H1 (cell line): ENCODE data around the gene SMTNL2. TPM values are rescaled to one million over a fixed set of nuclear protein-coding genes. Genes with fewer than 3 reads are reported as not detected.

Source experiments
- CTCF ChIA-PET: fragments of 300-600 bp; sonication (Branson Sonifier 250); formaldehyde crosslinking; loops from one replicate; lab custom pipeline; 2021; ENCODE audit not compliant: partially characterized antibody; lab: Charles Lee
- POLR2A ChIA-PET: fragments of 300-600 bp; sonication (Branson Sonifier 250); formaldehyde crosslinking; loops from one replicate; lab custom pipeline; 2021; ENCODE audit warnings: inconsistent platforms; ENCODE audit not compliant: partially characterized antibody; lab: Charles Lee
- DNase-seq, 2 experiments: peaks; one replicate each; pipeline versions ENCODE4 v3.0.0 to v3.0.0-alpha.2; 2010 to 2022; ENCODE audit warnings: low spot score in 2 of 2, low read depth in 1 of 2, mixed read lengths in 1 of 2
- FAIRE-seq: peaks from 2 replicates; lab custom pipeline; 2011; peaks lifted over from hg19 to GRCh38; lab: Jason Lieb, UNC
- H2AFZ ChIP-seq: 2 replicates; pipeline ENCODE4 v1.8.1; 2012; ENCODE audit warnings: low read length, inconsistent platforms
- H2AK5ac ChIP-seq: 2 replicates; pipeline ENCODE4 v1.6.1; 2013; ENCODE audit warnings: low read depth, low read length
- H2BK120ac ChIP-seq: replicated peaks from 2 replicates; pipeline ENCODE3; 2013; ENCODE audit warnings: low read depth, low read length, inconsistent platforms
- H2BK12ac ChIP-seq: 2 replicates; pipeline ENCODE4 v1.6.1; 2013; ENCODE audit warnings: low read depth, low read length
- H2BK15ac ChIP-seq: 2 replicates; pipeline ENCODE4 v1.6.1; 2013; ENCODE audit warnings: low read length
- H2BK20ac ChIP-seq: 2 replicates; pipeline ENCODE4 v1.6.1; 2013; ENCODE audit warnings: low read length
- H2BK5ac ChIP-seq: 2 replicates; pipeline ENCODE4 v1.6.1; 2013; ENCODE audit warnings: low read depth, low read length
- H3K14ac ChIP-seq: 2 replicates; pipeline ENCODE4 v1.6.1; 2013; ENCODE audit warnings: inconsistent platforms; ENCODE audit not compliant: insufficient read length
- H3K18ac ChIP-seq: 2 replicates; pipeline ENCODE4 v1.6.1; 2013; ENCODE audit warnings: low read length; ENCODE audit errors: extremely low read depth
- H3K23ac ChIP-seq: 2 replicates; pipeline ENCODE4 v1.6.1; 2013; ENCODE audit warnings: inconsistent platforms; ENCODE audit not compliant: insufficient read length
- H3K23me2 ChIP-seq: 2 replicates; pipeline ENCODE4 v1.6.1; 2013; ENCODE audit warnings: low read depth, low read length
- H3K27ac ChIP-seq: 2 replicates; pipeline ENCODE4 v1.6.1; 2011; ENCODE audit warnings: low read depth, low read length, inconsistent platforms
- H3K27me3 ChIP-seq, 4 experiments: replicated peaks in 1 of 4; 1 replicate in 1 of 4; 2 replicates in 3 of 4; pipeline versions ENCODE4 v1.6.1 to v1.8.1; 2011 to 2013; ENCODE audit warnings: low read length in 3 of 4, mild to moderate bottlenecking in 3 of 4, inconsistent platforms in 2 of 4, mixed read lengths in 2 of 4, moderate library complexity in 1 of 4; ENCODE audit not compliant: control insufficient read depth in 3 of 4, insufficient read depth in 3 of 4; ENCODE audit errors: extremely low read depth in 1 of 4
- H3K36me3 ChIP-seq, 4 experiments: 2 replicates each; pipeline versions ENCODE4 v1.6.1 to v1.8.1; 2011 to 2013; ENCODE audit warnings: mild to moderate bottlenecking in 4 of 4, low read length in 3 of 4, moderate library complexity in 2 of 4, control low read depth in 1 of 4, inconsistent platforms in 1 of 4; ENCODE audit not compliant: insufficient read depth in 4 of 4, control insufficient read depth in 2 of 4
- H3K4ac ChIP-seq: replicated peaks from 2 replicates; pipeline ENCODE3; 2013; ENCODE audit warnings: low read length, low read depth, mixed read lengths, inconsistent platforms; ENCODE audit not compliant: insufficient read length
- H3K4me1 ChIP-seq, 4 experiments: replicated peaks in 1 of 4; 1 replicate in 1 of 4; 2 replicates in 3 of 4; pipeline versions ENCODE4 v1.6.1 to v1.8.1; 2011 to 2013; ENCODE audit warnings: low read length in 3 of 4, inconsistent platforms in 2 of 4, mixed read lengths in 1 of 4; ENCODE audit not compliant: insufficient read depth in 4 of 4, control insufficient read depth in 3 of 4
- H3K4me2 ChIP-seq, 2 experiments: 2 replicates each; pipeline versions ENCODE4 v1.6.1 to v1.8.1; 2011 to 2013; ENCODE audit warnings: low read depth in 2 of 2, low read length in 2 of 2, control low read depth in 1 of 2, inconsistent platforms in 1 of 2, mild to moderate bottlenecking in 1 of 2; ENCODE audit not compliant: insufficient read depth in 1 of 2
- H3K4me3 ChIP-seq, 4 experiments: fragments of 200-600, 300-600 bp in 1 of 4; sonication (generic), shearing (Covaris generic), sonication (Bioruptor Twin) in 1 of 4; 2 replicates each; pipeline versions ENCODE4 v1.5.1 to v1.8.1; 2011 to 2016; ENCODE audit warnings: low read length in 4 of 4, low read depth in 3 of 4, control low read depth in 2 of 4, inconsistent platforms in 2 of 4, mild to moderate bottlenecking in 2 of 4, mixed read lengths in 1 of 4, moderate library complexity in 1 of 4; ENCODE audit not compliant: insufficient read depth in 2 of 4; ENCODE audit errors: extremely low read depth in 1 of 4
- H3K56ac ChIP-seq: replicated peaks from 2 replicates; pipeline ENCODE3; 2013; ENCODE audit warnings: low read depth, mild to moderate bottlenecking, mixed read lengths, low read length, inconsistent platforms; ENCODE audit not compliant: insufficient read length
- H3K79me1 ChIP-seq: 2 replicates; pipeline ENCODE4 v1.6.1; 2013; ENCODE audit warnings: low read depth, low read length, control low read depth
- H3K79me2 ChIP-seq, 2 experiments: 2 replicates each; pipeline versions ENCODE4 v1.6.1 to v1.8.1; 2012 to 2013; ENCODE audit warnings: low read length in 2 of 2, mild to moderate bottlenecking in 2 of 2, inconsistent platforms in 1 of 2; ENCODE audit not compliant: insufficient read depth in 2 of 2, control insufficient read depth in 1 of 2
- H3K9ac ChIP-seq, 4 experiments: replicated peaks in 1 of 4; 1 replicate in 1 of 4; 2 replicates in 3 of 4; pipeline versions ENCODE4 v1.6.1 to v1.8.1; 2011 to 2013; ENCODE audit warnings: low read depth in 3 of 4, low read length in 3 of 4, control low read depth in 2 of 4, mild to moderate bottlenecking in 2 of 4, moderate library complexity in 2 of 4, inconsistent platforms in 1 of 4; ENCODE audit errors: extremely low read depth in 1 of 4
- H3K9me3 ChIP-seq, 2 experiments: 2 replicates each; pipeline versions ENCODE4 v1.6.1 to v1.8.1; 2012 to 2013; ENCODE audit warnings: mild to moderate bottlenecking in 2 of 2, moderate library complexity in 2 of 2, control low read depth in 1 of 2, inconsistent platforms in 1 of 2, low read depth in 1 of 2, low read length in 1 of 2, mixed read lengths in 1 of 2; ENCODE audit not compliant: insufficient read depth in 2 of 2
- H4K20me1 ChIP-seq, 2 experiments: replicated peaks in 1 of 2; 2 replicates each; pipeline versions ENCODE3 to v1.8.1; 2011 to 2013; ENCODE audit warnings: inconsistent platforms in 2 of 2, low read length in 2 of 2, mild to moderate bottlenecking in 1 of 2; ENCODE audit not compliant: insufficient read depth in 2 of 2, control insufficient read depth in 1 of 2
- H4K5ac ChIP-seq: 2 replicates; pipeline ENCODE4 v1.6.1; 2013; ENCODE audit warnings: low read length, low read depth, mixed read lengths, inconsistent platforms; ENCODE audit not compliant: insufficient read length
- H4K8ac ChIP-seq: 2 replicates; pipeline ENCODE4 v1.8.0; 2013; ENCODE audit warnings: mild to moderate bottlenecking, moderate library complexity, low read length, inconsistent platforms; ENCODE audit not compliant: insufficient read depth; ENCODE audit errors: extremely low read depth
- H4K91ac ChIP-seq: replicated peaks from 2 replicates; pipeline ENCODE3; 2013; ENCODE audit warnings: low read length, mixed read lengths, inconsistent platforms; ENCODE audit not compliant: insufficient read length
- BCL11A ChIP-seq, 2 experiments: IDR thresholded peaks; one replicate each; pipeline ENCODE4 v1.6.1; 2011; ENCODE audit warnings: low read depth in 2 of 2, low read length in 2 of 2, mild to moderate bottlenecking in 2 of 2
- BRCA1 ChIP-seq: IDR thresholded peaks from 2 replicates; pipeline ENCODE4 v1.6.1; 2012; ENCODE audit warnings: low read depth, low read length, improper control_type of control experiment
- CEBPB ChIP-seq: IDR thresholded peaks from 2 replicates; pipeline ENCODE4 v1.6.1; 2012; ENCODE audit warnings: low read depth, low read length
- CHD1 ChIP-seq: IDR thresholded peaks from 2 replicates; pipeline ENCODE4 v1.6.1; 2012; ENCODE audit warnings: low read depth, low read length, improper control_type of control experiment
- GABPA ChIP-seq: IDR thresholded peaks from 2 replicates; pipeline ENCODE4 v1.6.1; 2011; ENCODE audit warnings: mild to moderate bottlenecking, low read length, moderate library complexity, borderline replicate concordance; ENCODE audit not compliant: insufficient read depth
- JUND ChIP-seq: IDR thresholded peaks from 2 replicates; pipeline ENCODE4 v1.6.1; 2011; ENCODE audit warnings: mild to moderate bottlenecking, improper control_type of control experiment, low read length
- POLR2AphosphoS5 ChIP-seq: IDR thresholded peaks from 2 replicates; pipeline ENCODE4 v1.6.1; 2011; ENCODE audit warnings: low read depth, low read length
- POU5F1 ChIP-seq: IDR thresholded peaks from 2 replicates; pipeline ENCODE4 v1.6.1; 2011; ENCODE audit warnings: low read depth, mild to moderate bottlenecking, low read length, moderate library complexity
- RAD21 ChIP-seq, 2 experiments: IDR thresholded peaks in 1 of 2; conservative IDR thresholded peaks in 1 of 2; 2 replicates each; pipeline ENCODE4 v1.6.1; 2011; ENCODE audit warnings: low read depth in 2 of 2, low read length in 2 of 2, improper control_type of control experiment in 1 of 2, inconsistent platforms in 1 of 2, mild to moderate bottlenecking in 1 of 2, moderate library complexity in 1 of 2
- SAP30 ChIP-seq: fragments of 300-600 bp; sonication (generic); IDR thresholded peaks from 2 replicates; pipeline ENCODE4 v1.7.1; 2012; ENCODE audit warnings: low read length, moderate library complexity, mild to moderate bottlenecking, inconsistent platforms; ENCODE audit not compliant: insufficient read depth, insufficient replicate concordance
- WGBS, 2 experiments: shearing (Covaris generic) in 1 of 2; methylation state at CpG; one replicate each; pipeline versions ENCODE4 v1.1.6 to v1.1.7; 2013 to 2015; ENCODE audit warnings: low lambda C conversion rate in 2 of 2, mixed read lengths in 2 of 2, inconsistent platforms in 1 of 2, low coverage in 1 of 2, missing lambda C conversion rate in 1 of 2; ENCODE audit not compliant: insufficient replicate concordance in 2 of 2, insufficient coverage in 1 of 2, insufficient read length in 1 of 2; ENCODE audit errors: extremely low coverage in 1 of 2, missing lambda C conversion rate in 1 of 2; 5-methylcytosine and 5-hydroxymethylcytosine counted together
- polyA plus RNA-seq, 7 experiments: library from polyadenylated mRNA; depleted of rRNA in 3 of 7; stranded (reverse) in 5 of 7; unstranded in 2 of 7; fragments of >200 nt in 5 of 7; fragments of 200-250 nt in 2 of 7; gene quantifications; 1 replicate in 5 of 7; 2 replicates in 1 of 7; 4 replicates in 1 of 7; pipeline versions ENCODE4 v1.2.1 to v1.2.3, GENCODE V29; 2011 to 2013; ENCODE audit warnings: missing spikeins in 2 of 7, mixed read lengths in 2 of 7
- total RNA-seq: library from RNA; stranded (reverse); fragmentation: NEBNext Ultra II Directional; extraction: Animal tissue kit (Norgen Biotek cat#: 25700); gene quantifications from 2 replicates; pipeline ENCODE4 v1.2.1, GENCODE V29; 2021
- TF ChIP-seq, protein P1 (sequence below): IDR thresholded peaks from 2 replicates; pipeline ENCODE4 v1.6.1; 2012; ENCODE audit warnings: inconsistent platforms
- TF ChIP-seq, protein P2 (sequence below): IDR thresholded peaks from 2 replicates; pipeline ENCODE4 v1.6.1; 2011; ENCODE audit warnings: low read depth, mild to moderate bottlenecking, low read length; ENCODE audit not compliant: insufficient read depth

Gene SMTNL2
- total and polyA plus RNA-seq, 2 of the 8 experiments (the other 6 are each of a cell fraction or from before 2014, with no cell fraction given) = 3.6 to 4.5 TPM

DNA sequence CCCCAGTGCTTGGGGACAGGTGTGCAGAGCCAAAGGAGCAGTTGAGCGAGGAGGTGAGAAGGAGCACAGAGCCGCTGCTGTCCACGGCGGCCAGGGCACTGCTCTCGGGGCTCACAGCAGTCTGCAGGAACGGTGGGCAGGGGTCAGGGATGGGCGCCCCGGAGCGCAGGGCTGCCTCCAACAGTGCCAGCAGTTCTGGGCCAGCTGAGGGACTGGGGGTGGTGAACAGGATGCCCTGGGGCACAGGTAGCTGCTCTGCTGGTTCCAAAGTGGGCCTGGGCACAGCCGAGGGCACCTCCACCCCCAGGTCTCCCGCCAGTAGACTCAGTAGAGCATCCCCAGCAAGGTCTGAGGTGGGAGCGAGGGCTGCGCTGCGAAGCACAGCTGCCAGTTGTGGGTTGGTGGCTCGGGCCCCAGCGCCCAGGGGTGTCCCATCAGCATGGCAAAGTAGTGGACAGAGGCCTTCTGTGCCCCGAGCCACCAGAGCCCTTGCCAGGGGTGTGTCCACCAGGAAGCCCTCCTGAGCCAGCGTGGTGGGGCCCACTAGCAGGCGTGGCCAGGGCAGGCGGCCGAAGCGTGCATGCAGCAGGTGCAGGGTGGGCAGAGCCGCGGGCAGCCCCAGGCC, 25.9 kb upstream of the SMTNL2 start:
- 88% methylated on average over 15 of the region's 24 CpGs; no CpG with 5 or more reads in 1 of the 2 experiments for WGBS, 2 experiments
- Histone ChIP-seq H2BK20ac (no peak overlapping the region), H3K27me3 (no peaks in the 10 kb centered on the region), H3K23me2 (peaks cover 14% of the 10 kb centered on the region; the same call in 1 of the 2 replicates), H4K20me1 (no peaks in the 10 kb centered on the region), H2BK120ac (no peak overlapping the region), H4K5ac (no peak overlapping the region), H3K14ac (no peak overlapping the region), H3K79me1 (peaks cover 10% of the 10 kb centered on the region), H3K4me3 (no peak overlapping the region), H2BK15ac (0 out of 2 replicates have a peak overlapping the region, but pooled peaks have one; percentile 72), H2BK12ac (peak overlapping the region; percentile 60; the same call in 1 of the 2 replicates), H3K4me1 (peaks cover 7 to 21% (median 12%) of the 10 kb centered on the region in 4 experiments; a peak in 6 of 7 replicates), H3K79me2 (peaks cover 0 to 17% of the 10 kb centered on the region in 2 experiments; a peak in 3 of 4 replicates), H3K23ac (no peak overlapping the region), H3K4me2 (no peak overlapping the region), H3K9me3 (no peaks in the 10 kb centered on the region), H4K91ac (peak overlapping the region; percentile 16), H4K8ac (no peak overlapping the region), H2AK5ac (no peak overlapping the region), H3K27ac (no peak overlapping the region), H2AFZ (no peak overlapping the region), H3K9ac (no peak overlapping the region), H3K4ac (no peak overlapping the region), H2BK5ac (no peak overlapping the region), H3K36me3 (peaks cover 0 to 5% (median 3%) of the 10 kb centered on the region in 4 experiments; a peak in 4 of 8 replicates), H3K18ac (no peak overlapping the region), H3K56ac (no peak overlapping the region)
- no peak for FAIRE-seq
- ChIA-PET CTCF (interaction anchor here (0.9 to 4.1 kb wide), 3 partner anchors 9 to 67 kb away, joined by 3 to 32 read pairs (median 11); no protein-coding TSS in a partner anchor), POLR2A (interaction anchor here (32.8 kb wide), 1 partner anchor 29 kb away, joined by 546 read pairs; no protein-coding TSS in a partner anchor)
- DNase-seq = no peak
- TF ChIP-seq SAP30 (no peak), BCL11A (IDR thresholded peaks at IDR 0.05; ENCODE audit: low read depth in 2 of 2, low read length in 2 of 2) (no peak), JUND (no peak), GABPA (no peak), CEBPB (no peak), BRCA1 (no peak), POLR2AphosphoS5 (no peak), CHD1 (no peak), RAD21 (IDR thresholded peaks at IDR 0.05 in 1 of 2, conservative IDR thresholded peaks at IDR 0.05 in 1 of 2; ENCODE audit: low read depth in 2 of 2, low read length in 2 of 2) (no peak), POU5F1 (no peak)
- TF ChIP-seq, protein P1, sequence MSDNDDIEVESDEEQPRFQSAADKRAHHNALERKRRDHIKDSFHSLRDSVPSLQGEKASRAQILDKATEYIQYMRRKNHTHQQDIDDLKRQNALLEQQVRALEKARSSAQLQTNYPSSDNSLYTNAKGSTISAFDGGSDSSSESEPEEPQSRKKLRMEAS = no peak
- TF ChIP-seq, protein P2, sequence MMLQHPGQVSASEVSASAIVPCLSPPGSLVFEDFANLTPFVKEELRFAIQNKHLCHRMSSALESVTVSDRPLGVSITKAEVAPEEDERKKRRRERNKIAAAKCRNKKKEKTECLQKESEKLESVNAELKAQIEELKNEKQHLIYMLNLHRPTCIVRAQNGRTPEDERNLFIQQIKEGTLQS = no peak
